Jurkat, Clone E6-1 (cell line): ENCODE data around the gene HOXC10.

Source experiments
- DNase-seq: peaks from one replicate; pipeline ENCODE4 v3.0.0-alpha.2; 2011; ENCODE audit warnings: low read depth, low spot score
- H3K4me3 ChIP-seq: 2 replicates; pipeline ENCODE4 v1.5.1; 2011; ENCODE audit warnings: mild to moderate bottlenecking, low read length, control low read depth, moderate library complexity

HOXC10 gene

DNA sequence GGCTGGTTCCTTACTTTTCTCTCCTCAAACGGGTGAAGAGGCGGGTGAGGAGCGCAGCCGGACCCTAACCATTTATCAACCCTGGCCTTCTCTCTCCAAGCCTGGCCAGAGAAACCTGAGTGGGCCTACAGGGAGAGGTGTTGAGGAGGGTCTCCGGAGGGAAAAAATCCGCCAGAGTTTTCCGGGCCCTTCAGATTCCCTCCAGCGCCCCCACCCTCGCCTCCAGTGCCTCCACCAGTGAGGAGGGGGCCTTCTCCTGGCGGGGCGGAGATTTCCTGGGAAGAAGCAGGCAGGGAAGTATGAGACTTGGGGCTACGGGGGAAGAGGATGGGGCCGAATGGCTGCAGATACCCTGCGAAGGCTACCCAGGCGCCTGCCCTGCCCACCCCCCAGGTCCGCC, 46.5 kb downstream of the HOXC10 start:
- DNase-seq: no peak
- no peak overlapping the region for H3K4me3 ChIP-seq

DNA sequence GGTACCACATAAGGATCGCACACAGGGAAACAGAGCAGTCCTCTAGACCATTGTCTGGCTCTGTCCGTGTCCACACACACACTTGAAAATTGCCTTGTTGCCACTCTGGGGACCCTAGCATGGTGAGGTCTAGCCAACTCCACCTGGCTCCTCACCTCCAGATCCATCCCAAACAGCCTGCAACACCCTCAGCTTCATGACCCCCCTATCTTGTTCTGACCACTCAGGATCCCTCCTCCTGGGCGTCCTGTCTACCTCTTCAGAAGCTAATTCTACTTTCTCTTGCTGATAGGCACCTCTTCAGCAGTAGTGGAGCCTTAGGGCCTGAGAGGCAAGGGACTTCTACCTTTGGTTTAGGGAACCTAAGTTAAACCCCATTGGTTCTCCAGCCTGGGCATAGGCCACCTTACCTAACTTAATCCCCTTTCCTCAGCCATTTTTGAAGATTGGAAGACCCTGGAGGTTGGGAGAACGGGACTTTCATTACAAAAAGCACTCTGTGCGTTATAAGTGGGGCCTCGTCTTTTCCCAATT, 47.2 kb downstream of the HOXC10 start:
- H3K4me3 ChIP-seq: no peak overlapping the region
- no peak for DNase-seq

GRCh38 chr12:54032627-54033100, 47.7 kb downstream of the HOXC10 start, which contains the start of gene HOXC5:
Gene HOXC5 (plus strand): TSS chr12:54033050. CDS start chr12:54033123, 73 bp downstream.
- H3K4me3 ChIP-seq: no peak within 1 kb of the TSS
- DNase-seq: peak; percentile 47

GRCh38 chr12:54033106-54033979, 48.4 kb downstream of the HOXC10 start:
- H3K4me3 ChIP-seq: no peak overlapping the region
- no peak for DNase-seq

DNA sequence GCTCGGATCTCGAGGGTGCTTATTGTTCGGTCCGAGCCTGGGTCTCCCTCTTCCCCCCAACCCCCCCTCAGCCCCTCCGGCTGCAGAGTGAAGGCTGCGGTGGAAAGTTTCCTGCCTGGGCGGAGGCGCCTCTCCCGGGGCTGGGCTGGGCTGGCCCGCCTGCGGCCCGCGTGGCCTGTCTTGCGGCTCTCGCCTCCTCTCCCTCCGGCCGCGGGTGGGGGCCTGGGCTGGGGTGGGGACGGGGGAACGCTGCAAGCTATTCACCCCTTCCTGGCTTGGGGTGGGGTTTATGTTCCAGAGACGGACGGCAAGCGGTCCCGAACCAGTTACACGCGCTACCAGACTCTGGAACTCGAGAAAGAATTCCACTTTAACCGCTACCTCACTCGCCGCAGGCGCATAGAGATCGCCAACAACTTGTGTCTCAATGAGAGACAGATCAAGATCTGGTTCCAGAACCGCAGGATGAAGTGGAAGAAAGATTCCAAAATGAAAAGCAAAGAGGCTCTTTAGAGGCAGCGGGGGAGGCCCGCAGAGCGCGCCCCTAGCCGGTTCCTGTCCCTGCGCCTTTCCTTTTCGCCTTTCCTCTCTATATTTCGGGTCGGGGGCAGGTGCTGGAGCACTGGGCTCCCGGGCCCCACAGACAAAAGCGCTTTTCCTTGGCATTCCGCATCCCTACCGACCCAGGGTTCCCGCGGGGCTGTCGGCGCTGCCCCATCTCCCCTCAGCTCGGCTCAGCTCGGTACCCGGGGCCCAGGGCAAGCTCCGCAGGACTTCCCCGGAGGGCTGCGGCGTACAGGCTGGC, 49.2 kb downstream of the HOXC10 start:
- H3K4me3 ChIP-seq: no peak overlapping the region
- no peak for DNase-seq

DNA sequence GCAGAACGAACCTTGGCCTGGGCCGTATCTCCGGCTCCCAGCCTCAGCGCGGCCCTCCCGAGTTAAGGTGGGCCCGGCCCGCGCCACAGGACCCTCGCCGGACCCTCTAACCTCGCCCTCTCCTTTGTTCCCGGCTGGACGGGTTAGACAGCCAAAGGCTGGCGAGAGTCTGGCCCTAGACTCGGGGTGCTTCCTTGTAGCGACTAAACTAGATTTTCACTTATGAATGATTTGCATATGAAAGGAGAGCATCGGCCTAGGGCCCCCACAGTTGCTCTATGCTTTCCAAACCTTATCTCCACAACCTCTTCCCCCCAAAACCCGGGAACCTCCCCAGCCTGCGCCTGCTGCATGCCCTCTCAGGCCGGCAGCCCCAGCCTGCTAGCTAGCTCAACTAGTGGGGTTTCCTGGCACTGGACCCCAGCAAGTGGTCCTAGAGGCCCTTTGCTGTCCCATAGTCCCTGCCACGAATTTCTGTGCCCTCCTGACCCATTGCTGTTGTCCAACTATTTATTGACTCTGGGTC, 49.9 kb downstream of the HOXC10 start:
- no peak for DNase-seq

GRCh38 chr12:54035568-54036264, 50.8 kb downstream of the HOXC10 start:
- no peak overlapping the region for H3K4me3 ChIP-seq
- DNase-seq: no peak

More for the DNA sequence above, 49.9 kb downstream of the HOXC10 start:
- no peak overlapping the region for H3K4me3 ChIP-seq

DNA sequence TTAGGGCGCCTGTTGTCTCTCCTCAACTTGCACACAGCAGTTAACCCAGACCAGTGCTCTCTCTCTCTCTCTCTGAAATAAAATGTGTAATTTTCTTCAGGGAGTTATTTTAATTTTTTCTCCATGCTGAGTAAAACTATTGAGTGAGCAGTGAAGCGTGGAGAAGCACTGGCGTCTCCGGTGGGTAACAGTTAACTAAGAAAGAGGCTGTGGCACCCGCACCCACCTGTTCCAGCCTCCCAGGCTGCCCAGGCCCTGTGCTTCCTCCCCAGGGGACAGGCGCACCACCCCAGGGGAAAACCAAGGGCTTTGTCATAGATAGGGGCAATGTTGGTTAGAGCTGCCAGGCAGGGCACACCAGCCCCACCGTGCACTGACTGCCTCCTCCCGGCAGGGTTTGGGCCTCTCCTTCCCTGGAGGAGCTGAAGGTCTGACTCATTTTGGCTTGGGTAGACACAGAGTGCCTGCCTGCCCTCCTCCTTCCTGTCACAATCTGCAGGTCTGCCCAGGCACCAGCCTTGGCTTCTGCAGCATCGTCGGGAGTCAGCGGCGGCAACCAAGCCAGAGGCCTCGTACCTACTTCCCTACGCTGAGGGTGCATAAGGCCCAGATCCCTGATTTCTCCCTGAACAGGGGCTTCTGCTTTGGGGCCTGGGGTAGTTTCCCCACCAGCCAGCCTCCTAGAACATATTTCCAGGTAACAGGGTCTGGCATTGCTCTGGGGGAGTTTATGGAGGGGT, 51.8 kb downstream of the HOXC10 start:
- no peak for DNase-seq
- no peak overlapping the region for H3K4me3 ChIP-seq

- no peak overlapping the region for H3K4me3 ChIP-seq
- no peak for DNase-seq
Observed at GRCh38 chr12:54037360-54038283, 52.7 kb downstream of the HOXC10 start.

- no peak overlapping the region for H3K4me3 ChIP-seq
- DNase-seq: no peak
Observed at GRCh38 chr12:54038284-54038870, 53.4 kb downstream of the HOXC10 start.

GRCh38 chr12:54038871-54039414, 54.0 kb downstream of the HOXC10 start:
- H3K4me3 ChIP-seq: no peak overlapping the region
- no peak for DNase-seq

GRCh38 chr12:54039417-54040147, 54.6 kb downstream of the HOXC10 start:
- no peak for DNase-seq
- no peak overlapping the region for H3K4me3 ChIP-seq
